Limb (tissue), 2 donors: ENCODE measurements around the gene GMEB2.
"Not testable (repeated sequence)": the region's sequence is repeated elsewhere in the genome, so short reads cannot be mapped to it uniquely, and the experiment has no call there.

Source experiments
- DNase-seq, 2 donors: peaks; one replicate each; pipeline ENCODE4 v3.0.0-alpha.2; 2016; ENCODE audit errors: extremely low spot score in 2 of 2

GMEB2 gene

DNA sequence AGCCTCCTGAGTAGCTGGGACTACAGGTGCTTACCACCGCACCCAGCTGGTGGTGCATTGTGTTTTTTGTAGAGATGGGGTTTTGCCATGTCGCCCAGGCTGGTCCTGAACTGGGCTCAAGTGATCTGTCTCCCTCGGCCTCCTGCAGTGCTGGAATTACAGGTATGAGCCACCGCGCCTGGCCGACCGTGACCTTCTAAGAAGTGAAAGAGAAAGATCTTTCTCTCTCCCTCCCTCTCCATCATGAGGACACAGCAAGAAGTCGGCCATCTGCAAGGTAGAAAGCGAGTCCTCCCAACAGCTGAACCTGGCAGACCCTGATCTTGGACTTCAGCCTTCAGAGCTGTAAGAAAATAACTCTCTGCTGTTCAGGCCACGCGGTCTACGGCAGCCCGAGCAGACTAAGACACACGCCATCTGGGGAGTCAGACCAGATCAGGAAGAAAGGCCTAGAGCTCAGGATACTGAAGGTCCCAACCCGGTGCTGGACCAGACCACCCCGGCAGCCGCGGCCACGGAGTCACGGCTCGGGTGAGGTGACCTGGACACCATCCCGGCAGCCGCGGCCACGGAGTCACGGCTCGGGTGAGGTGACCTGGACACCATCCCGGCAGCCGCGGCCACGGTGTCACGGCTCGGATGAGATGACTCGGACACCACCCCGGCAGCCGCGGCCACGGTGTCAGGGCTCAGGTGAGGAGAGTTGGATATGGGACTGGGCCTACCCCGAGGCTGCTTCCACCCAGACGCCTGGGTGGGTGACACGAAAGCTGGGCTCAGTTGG lies 9.6 kb downstream of the GMEB2 start:
- DNase-seq: no peak

DNA sequence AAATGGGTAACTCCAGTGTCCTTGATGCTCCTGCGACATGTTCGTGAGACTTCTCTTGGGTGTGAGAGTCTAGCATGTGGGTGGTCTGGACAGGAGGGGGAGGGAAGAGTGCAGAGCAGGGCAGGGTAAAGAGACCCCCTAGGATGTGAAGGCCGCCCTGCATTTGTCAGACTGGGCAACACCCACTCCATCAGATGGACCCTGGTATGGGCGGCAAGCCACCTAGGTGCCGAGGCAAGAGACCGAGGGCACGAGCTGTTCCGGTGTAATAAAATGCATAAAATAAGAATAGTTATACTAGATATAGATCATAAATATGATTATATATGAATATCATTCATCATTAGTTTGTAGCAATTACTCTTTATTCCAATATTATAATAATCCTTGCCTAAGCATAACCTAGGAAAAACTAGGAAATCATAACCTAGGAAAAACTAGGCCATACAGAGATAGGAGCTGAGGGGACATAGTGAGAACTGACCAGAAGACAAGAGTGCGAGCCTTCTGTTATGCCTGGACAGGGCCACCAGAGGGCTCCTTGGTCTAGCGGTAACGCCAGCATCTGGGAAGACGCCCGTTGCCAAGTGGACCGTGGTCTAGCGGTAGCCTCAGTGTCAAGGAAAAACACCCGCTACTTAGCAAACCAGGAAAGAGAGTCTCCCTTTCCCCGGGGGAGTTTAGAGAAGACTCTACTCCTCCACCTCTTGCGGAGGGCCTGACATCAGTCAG lies 12.9 kb downstream of the GMEB2 start:
- not testable (repeated sequence) for DNase-seq

DNA sequence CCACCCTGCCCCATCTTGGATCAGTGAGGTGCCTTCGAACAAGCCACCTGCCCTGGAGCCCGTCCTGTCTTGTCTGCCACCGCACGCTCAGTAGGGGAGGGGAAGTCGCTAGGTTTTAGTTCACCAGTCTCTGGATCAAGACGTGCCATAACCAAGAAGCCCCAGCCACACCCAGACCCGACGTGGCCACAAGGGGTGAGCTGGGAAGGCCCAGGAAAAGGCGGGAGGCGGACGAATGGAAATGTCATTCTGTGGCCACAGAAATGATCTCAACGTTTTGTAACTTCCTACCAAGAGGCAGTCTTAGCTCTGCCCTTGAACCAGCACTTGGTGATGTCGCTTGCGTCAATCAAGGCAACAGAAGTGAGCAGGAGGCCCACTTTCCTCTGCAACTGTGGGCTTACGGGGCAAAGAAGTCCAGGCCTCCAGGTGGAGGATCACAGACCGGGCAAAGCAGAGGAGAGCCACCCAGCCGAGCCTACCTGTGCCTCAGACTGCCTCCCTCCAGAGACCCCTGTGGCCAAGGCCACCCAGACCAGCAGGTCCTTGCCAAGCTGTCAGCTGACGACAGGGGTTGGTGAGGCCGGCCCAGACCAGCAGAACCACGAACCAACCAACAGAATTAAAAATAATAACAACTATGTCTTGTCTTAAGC lies 14.5 kb downstream of the GMEB2 start:
- no peak for DNase-seq

DNA sequence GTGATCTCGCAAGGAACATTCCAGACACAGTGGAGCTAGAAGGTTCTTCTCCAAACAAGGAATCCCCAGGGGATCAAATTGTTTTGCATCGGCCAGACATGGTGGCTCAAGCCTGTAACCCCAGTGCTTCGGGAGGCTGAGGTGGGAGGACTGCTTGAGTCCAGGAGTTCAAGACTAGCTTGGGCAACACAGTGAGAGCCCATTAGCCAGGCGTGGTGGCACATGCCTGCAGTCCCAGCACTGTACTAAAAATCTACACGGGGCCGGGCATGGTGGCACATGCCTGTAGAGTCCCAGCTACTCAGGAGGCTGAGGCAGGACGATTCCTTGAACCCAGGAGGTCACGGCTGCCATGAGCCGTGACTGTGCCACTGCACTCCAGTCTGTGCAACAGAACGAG lies 15.3 kb downstream of the GMEB2 start:
- DNase-seq: no peak

DNA sequence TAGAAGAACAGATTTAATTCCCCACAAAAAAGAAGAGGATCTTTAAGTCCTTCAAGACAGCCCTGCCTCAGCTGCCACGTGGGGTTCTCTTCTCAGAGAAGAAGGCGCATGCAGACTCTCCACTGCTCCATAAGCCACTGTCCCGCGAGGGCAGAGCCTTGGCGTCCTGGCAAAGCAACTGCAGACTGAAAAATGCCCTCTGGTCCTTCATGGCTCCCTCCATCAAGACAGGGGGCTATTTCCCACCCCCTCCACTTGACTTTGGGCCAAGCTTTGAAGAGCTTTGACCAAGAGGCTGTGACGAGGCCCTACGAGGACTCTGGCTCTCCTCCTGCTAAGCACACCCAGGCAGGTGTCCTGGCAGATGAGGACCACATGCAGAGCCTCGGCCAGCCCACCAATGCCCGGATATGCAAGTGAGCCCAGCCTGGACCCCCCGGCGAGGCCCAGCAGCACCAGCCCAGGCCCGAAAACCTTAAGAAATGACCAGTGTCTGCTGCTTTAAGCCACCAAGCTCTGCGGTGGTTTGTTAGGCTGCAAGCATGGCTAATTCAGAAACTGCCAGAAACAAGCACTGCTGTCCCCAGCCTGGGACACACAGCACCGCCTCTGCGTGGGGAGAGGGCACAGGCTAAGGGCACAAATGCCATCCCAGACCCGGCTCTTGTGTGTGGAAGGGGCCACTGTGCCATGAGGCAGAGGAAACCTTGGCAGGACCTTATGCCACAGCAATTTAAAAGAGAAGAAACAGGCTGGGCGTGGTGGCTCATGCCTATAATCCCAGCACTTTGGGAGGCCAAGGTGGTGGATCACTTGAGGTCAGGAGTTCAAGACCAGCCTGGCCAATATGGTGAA lies 16.1 kb downstream of the GMEB2 start:
- no peak for DNase-seq

DNA sequence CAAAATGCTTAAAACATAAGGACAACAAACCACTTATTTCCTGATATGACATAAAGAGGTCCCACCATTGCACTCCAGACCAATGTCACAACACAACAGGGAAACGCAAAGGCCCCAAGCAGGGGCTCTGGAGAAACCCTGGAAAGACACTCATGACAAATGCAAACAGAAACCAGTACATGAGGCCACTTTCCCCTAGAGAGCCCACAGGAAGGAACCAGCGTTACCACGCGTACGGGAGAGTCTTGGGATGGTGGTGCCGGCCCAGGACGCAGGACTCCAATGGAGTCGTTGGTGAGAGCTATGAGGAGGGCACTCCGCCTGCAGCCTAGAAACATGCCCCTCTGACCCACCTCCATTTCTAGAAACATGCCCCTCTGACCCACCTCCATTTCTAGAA lies 20.2 kb downstream of the GMEB2 start:
- DNase-seq: no peak

DNA sequence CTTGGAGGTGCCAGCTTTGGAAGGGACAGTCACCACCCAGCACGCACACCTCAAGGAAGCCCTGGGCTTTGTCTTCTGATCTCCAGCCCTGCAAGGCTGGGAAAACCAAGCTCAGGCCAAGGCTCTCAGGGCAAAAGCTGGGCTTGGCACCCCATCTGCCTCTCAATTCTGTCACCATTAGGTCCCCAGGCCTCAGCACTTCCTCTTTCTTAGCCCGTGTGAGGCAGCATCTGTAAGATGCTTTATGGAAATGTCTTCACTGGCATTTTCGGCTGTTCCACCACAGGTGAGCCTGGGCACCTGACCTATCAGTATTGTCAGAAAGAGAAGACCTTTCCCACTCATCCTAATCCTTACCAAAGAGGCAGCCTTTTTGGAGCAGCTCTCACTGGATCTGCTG lies 24.6 kb downstream of the GMEB2 start:
- no peak for DNase-seq

DNA sequence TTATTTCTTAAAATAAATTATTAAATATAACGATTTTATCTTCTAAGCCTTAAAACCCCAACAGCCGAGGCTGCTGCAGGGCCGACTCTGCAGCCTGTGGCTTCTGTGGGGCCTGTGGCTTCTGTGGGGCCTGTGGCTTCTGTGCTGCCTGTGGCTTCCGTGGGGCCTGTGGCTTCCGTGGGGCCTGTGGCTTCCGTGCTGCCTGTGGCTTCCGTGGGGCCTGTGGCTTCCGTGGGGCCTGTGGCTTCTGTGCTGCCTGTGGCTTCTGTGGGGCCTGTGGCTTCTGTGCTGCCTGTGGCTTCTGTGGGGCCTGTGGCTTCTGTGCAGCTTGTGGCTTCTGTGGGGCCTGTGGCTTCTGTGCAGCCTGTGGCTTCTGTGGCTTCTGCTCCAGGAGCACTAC lies 25.2 kb downstream of the GMEB2 start:
- DNase-seq: not testable (repeated sequence)

DNA sequence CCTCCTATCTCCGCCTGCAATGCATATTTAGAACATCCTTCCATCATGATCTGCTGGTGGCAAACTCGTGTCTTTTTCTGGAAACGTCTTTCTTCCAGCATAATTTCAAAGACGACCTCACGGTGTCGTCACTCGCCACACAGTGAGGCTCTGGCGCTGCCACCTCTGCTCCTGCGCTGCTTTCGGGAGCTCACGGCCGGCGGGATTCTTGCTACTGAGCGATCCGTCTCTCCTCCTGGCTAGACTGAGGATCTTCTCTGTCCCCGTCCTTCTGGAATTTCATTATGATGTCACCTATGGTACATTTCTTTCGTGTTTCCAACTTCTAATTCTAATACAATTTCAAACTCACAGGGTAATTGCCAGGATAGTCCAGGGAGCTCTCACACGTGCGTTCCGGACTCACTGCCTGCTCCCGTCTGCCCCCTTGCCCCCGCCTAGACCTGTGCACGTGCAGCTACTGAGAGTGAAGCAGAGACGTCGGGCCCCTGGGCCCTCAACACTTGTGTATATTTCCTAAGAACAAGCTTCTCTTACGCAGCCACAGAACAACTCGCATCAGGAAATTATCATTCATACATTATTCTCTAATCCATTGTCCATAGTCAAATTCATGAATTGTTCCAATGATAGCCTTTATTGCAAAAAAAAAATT lies 27.4 kb downstream of the GMEB2 start:
- no peak for DNase-seq

DNA sequence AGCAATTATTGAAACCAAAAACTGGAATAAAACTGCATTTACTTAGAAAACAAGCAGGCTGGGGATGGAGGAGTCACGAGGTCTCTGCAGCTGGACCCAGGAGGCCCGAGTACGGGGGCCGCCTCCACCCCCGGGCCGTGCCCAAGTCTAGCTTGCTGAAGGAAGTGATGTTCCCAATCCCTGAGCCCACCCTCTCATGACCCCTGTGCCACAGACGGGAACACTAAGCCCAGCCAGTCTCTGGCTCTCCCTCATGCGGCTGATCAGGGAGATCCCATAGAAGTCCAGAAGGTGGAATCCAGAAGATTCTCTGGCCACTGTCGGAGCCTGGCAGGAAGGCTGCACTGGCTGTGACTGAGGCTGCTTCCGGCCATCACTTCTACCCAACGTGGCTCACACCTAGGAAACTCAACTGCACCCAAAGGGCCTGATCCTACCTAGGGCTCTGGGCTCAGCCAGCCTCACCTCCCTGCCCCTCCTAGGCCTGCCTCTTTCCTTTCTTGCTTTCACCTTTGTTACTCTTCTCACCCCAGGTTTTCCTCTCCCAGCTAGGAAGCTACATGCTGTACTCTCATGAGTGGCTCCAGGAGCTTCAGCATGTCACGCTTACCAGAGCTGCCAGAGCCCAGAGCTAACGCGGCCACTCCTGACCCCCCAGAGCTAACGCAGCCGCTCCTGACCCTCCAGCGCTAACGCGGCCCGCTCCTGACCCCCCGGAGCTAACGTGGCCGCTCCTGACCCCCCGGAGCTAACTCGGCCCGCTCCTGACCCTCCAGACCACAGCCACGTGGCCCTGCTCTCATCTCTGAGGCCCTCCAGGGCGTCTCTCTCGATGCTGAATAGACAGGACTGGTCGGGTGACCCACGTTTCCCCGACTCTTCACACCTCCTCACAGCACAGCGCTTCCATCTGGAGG lies 28.2 kb downstream of the GMEB2 start:
- no peak for DNase-seq

DNA sequence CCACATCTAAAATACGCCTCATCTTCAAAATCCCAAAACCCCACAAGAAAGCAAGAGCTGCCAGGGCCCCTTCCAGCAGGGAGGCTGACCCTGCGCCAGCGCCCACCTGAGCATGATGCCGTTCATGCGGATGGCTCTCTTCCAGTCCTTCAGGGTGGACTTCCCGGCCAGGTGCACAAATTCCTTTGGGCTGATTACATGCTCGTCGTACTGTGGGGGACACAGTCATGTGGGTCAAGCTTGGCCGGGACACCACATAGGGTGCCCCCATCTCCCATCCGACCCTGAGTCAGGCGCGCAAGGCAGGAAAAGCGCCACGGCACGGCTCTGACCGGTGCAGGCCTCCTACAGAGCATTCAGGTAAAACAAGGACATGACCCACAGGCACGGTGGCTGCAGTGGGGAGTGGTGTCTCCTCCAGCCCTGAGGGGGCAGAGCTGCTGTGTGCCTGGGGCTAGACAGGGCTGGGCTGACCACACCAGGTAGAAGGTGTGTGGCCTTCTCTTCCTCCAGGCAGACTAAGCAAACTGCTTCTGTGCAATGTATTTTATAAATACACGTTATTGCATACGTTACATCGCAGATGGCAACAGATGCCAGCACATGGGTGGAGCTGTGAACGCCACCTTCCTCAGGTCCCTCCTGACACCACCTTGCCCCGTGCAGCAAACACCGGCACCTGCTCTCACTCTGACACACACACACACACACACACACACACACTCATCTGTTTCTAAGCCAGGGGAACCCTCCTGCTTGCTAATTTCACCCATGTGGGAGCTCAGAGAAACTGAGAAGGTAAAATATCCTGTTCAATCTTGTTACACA lies 29.0 kb downstream of the GMEB2 start:
- DNase-seq: no peak

DNA sequence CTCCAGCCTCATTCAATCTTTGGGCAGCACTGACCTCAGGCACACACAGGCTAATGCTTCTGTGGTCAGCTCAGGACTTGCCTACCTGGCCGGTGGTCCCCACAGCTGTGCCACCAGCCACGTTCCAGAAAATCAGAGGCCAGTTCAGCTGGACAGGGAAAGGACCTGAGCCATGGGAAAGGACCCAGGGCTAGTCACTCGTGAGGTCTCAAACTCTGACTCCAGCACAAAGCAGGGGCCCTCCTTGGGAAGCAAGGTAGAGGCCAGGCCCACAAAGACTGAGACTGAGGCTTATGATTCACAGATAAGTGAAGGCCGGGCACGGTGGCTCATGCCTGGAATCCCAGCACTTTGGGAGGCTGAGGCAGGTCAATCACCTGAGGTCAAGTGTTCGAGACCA lies 30.5 kb downstream of the GMEB2 start:
- DNase-seq: no peak

DNA sequence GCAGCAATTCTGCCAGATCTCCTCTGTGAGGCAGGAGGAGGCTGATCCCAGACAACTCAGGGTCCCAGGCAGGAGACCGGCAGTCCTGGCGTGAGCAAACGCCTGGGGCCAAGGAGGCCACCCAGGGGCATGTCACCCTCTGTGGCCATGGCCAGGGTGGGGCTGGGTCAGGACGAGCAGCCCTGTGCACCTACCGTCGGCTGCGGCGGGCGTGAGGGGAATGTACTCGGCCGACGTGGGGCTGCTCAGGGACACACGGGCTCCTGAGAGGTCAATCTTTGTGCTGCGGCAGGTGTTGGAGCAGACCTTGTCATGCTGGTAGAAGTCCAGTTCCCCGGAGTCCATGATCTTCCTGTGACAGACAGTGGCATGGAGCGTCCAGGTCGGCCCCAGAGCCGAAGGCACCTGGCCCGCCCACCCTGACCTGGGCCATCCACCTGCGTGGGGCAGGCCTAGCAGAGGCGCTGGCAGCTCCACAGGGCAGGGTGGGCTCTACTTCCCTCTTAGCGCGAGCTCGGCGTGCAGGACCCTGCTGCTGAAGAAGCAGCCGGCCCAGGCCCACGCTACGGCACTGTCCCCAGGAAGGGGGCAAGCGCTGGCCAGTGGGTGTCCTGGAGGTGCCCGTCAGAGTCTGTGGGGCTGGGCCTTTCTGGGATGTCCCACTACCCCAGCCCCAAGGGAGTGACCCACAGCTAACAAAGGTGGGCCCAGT lies 31.3 kb downstream of the GMEB2 start:
- DNase-seq: no peak

DNA sequence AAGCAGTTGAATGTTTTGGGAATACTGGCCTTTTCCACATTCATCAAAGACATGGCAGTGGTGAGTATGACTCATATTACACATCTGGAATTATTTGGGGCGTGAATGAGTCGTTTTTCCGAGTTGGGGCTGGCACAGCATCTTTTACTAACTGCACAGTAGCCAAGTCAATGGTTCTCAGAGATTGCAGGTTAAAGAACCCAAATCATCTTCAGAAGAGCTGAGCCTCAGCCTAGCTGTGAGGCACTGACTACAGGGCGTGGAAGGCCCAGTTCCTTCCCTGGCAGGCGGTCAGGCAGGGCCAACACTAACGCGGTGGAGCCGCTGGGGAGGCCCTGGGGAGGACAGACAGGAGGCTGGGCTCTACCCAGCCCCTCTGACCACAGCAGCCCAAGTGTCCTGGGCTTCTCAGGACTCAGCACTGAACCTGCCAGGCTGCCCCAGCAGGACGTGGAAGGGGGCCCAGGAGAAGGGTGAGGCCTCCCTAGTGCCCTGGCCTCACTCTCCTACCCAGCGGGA lies 32.8 kb downstream of the GMEB2 start:
- no peak for DNase-seq

DNA sequence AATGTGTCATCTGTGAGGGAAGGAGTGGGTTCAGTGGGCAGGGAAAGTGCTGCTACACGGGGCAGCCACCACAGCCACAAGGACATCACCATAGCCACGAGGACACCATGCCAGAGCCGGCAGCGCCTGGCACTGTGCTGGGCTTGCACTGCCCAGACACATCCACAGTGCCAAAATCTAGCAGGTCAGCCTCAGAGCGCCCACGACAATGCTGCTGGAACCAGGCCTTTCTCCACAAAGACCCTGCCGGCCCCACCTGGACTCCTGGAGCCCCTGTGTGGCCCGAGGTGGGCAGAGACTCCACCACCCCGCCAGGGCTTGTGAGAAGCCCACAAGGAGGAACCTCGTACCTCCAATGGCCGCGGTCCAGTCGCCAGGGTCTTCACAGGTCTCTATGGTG lies 34.2 kb downstream of the GMEB2 start:
- no peak for DNase-seq

DNA sequence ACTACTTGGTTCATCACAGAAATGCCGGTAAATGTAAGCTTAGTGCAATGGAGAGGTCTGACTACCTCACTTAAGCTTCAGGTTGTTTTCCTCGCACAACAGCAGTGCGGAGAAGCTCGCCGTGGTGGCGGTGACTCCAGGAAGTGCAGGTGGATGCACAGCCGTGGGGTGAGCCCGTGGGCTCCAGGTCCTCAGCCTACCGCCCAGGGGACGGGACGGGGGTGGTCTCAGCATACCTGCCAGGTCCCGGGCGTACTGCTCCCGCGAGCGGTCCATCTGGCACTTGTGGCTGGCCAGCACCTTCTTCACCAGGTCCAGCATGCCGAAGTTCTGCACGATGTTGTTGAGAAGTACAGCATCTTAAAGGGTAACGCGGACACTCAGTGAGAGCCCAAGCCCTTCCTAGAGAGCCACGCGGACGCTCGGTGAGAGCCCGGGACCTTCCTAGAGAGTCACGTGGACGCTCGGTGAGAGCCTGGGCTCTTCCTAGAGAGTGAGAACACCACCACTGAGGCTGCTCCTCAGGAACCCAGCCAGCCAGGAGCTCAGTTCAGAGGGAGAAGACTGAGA lies 35.0 kb downstream of the GMEB2 start:
- no peak for DNase-seq

DNA sequence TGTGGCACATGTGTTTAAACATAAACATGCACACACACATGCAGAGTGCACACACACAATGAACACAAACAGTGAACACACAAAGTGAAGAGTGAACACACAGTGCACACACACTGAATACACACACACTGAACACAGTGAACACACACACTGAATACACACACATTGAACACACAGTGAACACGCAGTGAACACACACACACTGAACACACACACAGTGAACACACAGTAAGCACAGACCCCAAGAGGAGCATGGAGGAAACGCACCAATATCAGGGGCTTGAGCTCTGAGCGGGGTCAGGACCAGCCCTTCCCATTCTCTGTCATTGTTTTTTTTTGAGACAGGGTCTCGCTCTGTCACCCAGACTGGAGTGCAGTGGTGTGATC lies 35.8 kb downstream of the GMEB2 start:
- DNase-seq: no peak
